Chondrocyte (in vitro differentiated cells): Measurements from ENCODE around the gene ASB1. TPM values are rescaled to one million over a fixed set of nuclear protein-coding genes. Genes with fewer than 3 reads are reported as not detected.

Experiments
- DNase-seq: peaks from one replicate; pipeline ENCODE4 v3.0.0; 2021; ENCODE audit warnings: mixed read lengths, low spot score
- H3K27ac Mint-ChIP-seq: one replicate; pipeline ENCODE4 v1.8.0; 2021; ENCODE audit warnings: mild to moderate bottlenecking, moderate library complexity, mixed read lengths; ENCODE audit not compliant: unreplicated experiment
- H3K27me3 Mint-ChIP-seq: 2 replicates; pipeline ENCODE4 v1.8.0; 2021; ENCODE audit warnings: low read depth, mixed read lengths
- H3K36me3 Mint-ChIP-seq: 2 replicates; pipeline ENCODE4 v1.8.0; 2021; ENCODE audit warnings: low read depth, mixed read lengths
- H3K4me1 Mint-ChIP-seq: 2 replicates; pipeline ENCODE4 v1.8.0; 2021; ENCODE audit warnings: low read depth, mild to moderate bottlenecking, mixed read lengths
- H3K4me3 Mint-ChIP-seq: one replicate; pipeline ENCODE4 v1.8.0; 2021; ENCODE audit warnings: mild to moderate bottlenecking, moderate library complexity, mixed read lengths; ENCODE audit not compliant: unreplicated experiment
- H3K9me3 Mint-ChIP-seq: 2 replicates; pipeline ENCODE4 v1.8.0; 2021; ENCODE audit warnings: low read depth, mixed read lengths
- CTCF ChIP-seq: fragments of 200-600 bp; sonication (generic); IDR thresholded peaks from 2 replicates; pipeline ENCODE4 v1.5.0; 2021; ENCODE audit warnings: antibody characterized with exemption, mild to moderate bottlenecking, moderate library complexity
- total RNA-seq: library from RNA; stranded (reverse); gene quantifications from 3 replicates; pipeline ENCODE4 v1.2.1, GENCODE V29; 2021

The ASB1 gene
- total RNA-seq, 1 donor from 2014 or later, result 31.0 TPM

GRCh38 chr2:238446371-238446770, 19.6 kb downstream of the ASB1 start:
- Mint-ChIP-seq H3K36me3 (peaks cover 52% of the 10 kb centered on the region), H3K27me3 (no peaks in the 10 kb centered on the region), H3K4me3 (no peak overlapping the region), H3K9me3 (no peaks in the 10 kb centered on the region), H3K4me1 (peaks cover 21% of the 10 kb centered on the region), H3K27ac (no peak overlapping the region)
- no peak for TF ChIP-seq CTCF
- no peak for DNase-seq

- H3K4me1 Mint-ChIP-seq, result peaks cover 7% of the 10 kb centered on the region
- no peak overlapping the region for H3K27ac Mint-ChIP-seq
- TF ChIP-seq CTCF, result no peak
- H3K36me3 Mint-ChIP-seq, result peaks cover 62% of the 10 kb centered on the region
- H3K27me3 Mint-ChIP-seq, result no peaks in the 10 kb centered on the region
- H3K9me3 Mint-ChIP-seq, result no peaks in the 10 kb centered on the region
- DNase-seq, result no peak
- H3K4me3 Mint-ChIP-seq, result no peak overlapping the region
Observed at GRCh38 chr2:238448031-238448955, 21.6 kb downstream of the ASB1 start.

GRCh38 chr2:238449241-238449640, 22.5 kb downstream of the ASB1 start:
- peaks cover 62% of the 10 kb centered on the region for H3K36me3 Mint-ChIP-seq
- no peaks in the 10 kb centered on the region for H3K9me3 Mint-ChIP-seq
- TF ChIP-seq CTCF, result no peak
- no peaks in the 10 kb centered on the region for H3K27me3 Mint-ChIP-seq
- no peak for DNase-seq
- no peak overlapping the region for H3K27ac Mint-ChIP-seq
- H3K4me3 Mint-ChIP-seq, result no peak overlapping the region
- H3K4me1 Mint-ChIP-seq, result peaks cover 7% of the 10 kb centered on the region

GRCh38 chr2:238449909-238450417, 23.2 kb downstream of the ASB1 start:
- Mint-ChIP-seq H3K4me1 (peaks cover 7% of the 10 kb centered on the region), H3K9me3 (no peaks in the 10 kb centered on the region), H3K27ac (no peak overlapping the region), H3K36me3 (peaks cover 56% of the 10 kb centered on the region), H3K4me3 (no peak overlapping the region), H3K27me3 (no peaks in the 10 kb centered on the region)
- DNase-seq, result no peak
- TF ChIP-seq CTCF, result no peak

GRCh38 chr2:238450440-238450861, 23.7 kb downstream of the ASB1 start:
- Mint-ChIP-seq H3K27ac (no peak overlapping the region), H3K4me3 (no peak overlapping the region), H3K4me1 (peaks cover 7% of the 10 kb centered on the region), H3K27me3 (no peaks in the 10 kb centered on the region), H3K9me3 (peaks cover 3% of the 10 kb centered on the region), H3K36me3 (peaks cover 54% of the 10 kb centered on the region)
- no peak for TF ChIP-seq CTCF
- DNase-seq, result no peak
